Loucy (cell line): ENCODE results near the gene TUBB2A.

Experiments used
- EZH2phosphoT487 ChIP-seq: fragments of 200-600 bp; IDR thresholded peaks from 2 replicates; pipeline ENCODE4 v1.6.1; 2018; ENCODE audit warnings: antibody characterized with exemption, mild to moderate bottlenecking, moderate library complexity, borderline replicate concordance
- TF ChIP-seq, protein P1 (sequence below): fragments of 200-600 bp; sonication (generic); conservative IDR thresholded peaks from 2 replicates; pipeline ENCODE4 v1.5.1; 2014; ENCODE audit warnings: mild to moderate bottlenecking, antibody characterized with exemption, low read length

GRCh38 chr6:3186974-3187382, 29.6 kb upstream of the TUBB2A start:
- TF ChIP-seq, protein P1, sequence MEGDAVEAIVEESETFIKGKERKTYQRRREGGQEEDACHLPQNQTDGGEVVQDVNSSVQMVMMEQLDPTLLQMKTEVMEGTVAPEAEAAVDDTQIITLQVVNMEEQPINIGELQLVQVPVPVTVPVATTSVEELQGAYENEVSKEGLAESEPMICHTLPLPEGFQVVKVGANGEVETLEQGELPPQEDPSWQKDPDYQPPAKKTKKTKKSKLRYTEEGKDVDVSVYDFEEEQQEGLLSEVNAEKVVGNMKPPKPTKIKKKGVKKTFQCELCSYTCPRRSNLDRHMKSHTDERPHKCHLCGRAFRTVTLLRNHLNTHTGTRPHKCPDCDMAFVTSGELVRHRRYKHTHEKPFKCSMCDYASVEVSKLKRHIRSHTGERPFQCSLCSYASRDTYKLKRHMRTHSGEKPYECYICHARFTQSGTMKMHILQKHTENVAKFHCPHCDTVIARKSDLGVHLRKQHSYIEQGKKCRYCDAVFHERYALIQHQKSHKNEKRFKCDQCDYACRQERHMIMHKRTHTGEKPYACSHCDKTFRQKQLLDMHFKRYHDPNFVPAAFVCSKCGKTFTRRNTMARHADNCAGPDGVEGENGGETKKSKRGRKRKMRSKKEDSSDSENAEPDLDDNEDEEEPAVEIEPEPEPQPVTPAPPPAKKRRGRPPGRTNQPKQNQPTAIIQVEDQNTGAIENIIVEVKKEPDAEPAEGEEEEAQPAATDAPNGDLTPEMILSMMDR = no peak
- no peak for TF ChIP-seq EZH2phosphoT487
